PC-9 (cell line): ENCODE results near the gene SEPTIN14.

Experiments
- EZH2 ChIP-seq: fragments of 200-600 bp; sonication (generic); IDR thresholded peaks from 2 replicates; pipeline ENCODE4 v1.8.0; 2017; ENCODE audit warnings: antibody characterized with exemption, low read depth
- TF ChIP-seq, protein P1 (sequence below): fragments of 200-600 bp; sonication (generic); conservative IDR thresholded peaks from 2 replicates; pipeline ENCODE4 v1.6.1; 2017; ENCODE audit warnings: mixed run types, antibody characterized with exemption, mild to moderate bottlenecking, moderate library complexity

DNA sequence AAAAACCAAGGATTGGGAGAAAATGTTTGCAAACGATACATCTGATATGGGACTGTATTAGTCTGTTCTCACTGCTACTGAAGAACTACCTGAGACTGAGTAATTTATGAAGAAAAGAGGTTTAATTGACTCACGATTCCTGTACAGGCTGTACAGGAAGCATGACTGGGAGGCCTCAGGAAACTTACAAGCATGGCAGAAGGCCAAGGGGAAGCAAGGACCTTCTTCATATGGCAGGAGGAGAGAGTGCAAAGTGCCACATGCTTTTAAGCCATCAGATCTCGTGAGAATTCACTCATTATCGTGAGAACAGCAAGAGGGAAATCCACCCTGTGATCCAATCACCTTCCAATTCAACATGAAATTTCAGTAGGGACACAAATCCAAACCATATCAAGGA lies 35.7 kb upstream of the SEPTIN14 start:
- TF ChIP-seq, protein P1, sequence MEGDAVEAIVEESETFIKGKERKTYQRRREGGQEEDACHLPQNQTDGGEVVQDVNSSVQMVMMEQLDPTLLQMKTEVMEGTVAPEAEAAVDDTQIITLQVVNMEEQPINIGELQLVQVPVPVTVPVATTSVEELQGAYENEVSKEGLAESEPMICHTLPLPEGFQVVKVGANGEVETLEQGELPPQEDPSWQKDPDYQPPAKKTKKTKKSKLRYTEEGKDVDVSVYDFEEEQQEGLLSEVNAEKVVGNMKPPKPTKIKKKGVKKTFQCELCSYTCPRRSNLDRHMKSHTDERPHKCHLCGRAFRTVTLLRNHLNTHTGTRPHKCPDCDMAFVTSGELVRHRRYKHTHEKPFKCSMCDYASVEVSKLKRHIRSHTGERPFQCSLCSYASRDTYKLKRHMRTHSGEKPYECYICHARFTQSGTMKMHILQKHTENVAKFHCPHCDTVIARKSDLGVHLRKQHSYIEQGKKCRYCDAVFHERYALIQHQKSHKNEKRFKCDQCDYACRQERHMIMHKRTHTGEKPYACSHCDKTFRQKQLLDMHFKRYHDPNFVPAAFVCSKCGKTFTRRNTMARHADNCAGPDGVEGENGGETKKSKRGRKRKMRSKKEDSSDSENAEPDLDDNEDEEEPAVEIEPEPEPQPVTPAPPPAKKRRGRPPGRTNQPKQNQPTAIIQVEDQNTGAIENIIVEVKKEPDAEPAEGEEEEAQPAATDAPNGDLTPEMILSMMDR = no peak
- no peak for TF ChIP-seq EZH2
